Upper lobe of left lung (tissue), 6 donors: ENCODE results near the gene SRC. TPM values are rescaled to one million over a fixed set of nuclear protein-coding genes. Genes with fewer than 3 reads are reported as not detected.
A peak's percentile ranks its signal among the peaks of the same experiment; 100 is the strongest.

Experiments used
- ATAC-seq, 2 donors: fragments of 200-7000 bp; cut with Tn5 transposase; one replicate each; pipeline ENCODE4 v1.9.1; 2022; ENCODE audit warnings: mild to moderate bottlenecking in 2 of 2, moderate library complexity in 2 of 2; ENCODE audit not compliant: low FRiP score in 2 of 2
- DNase-seq, 2 donors: peaks; one replicate each; pipeline ENCODE4 v3.0.0-alpha.2; 2019 to 2020
- H3K27ac ChIP-seq, 4 donors: fragments of 200-600 bp; sonication (generic); one replicate each; pipeline ENCODE4 v1.5.1; 2016 to 2019
- H3K27me3 ChIP-seq, 4 donors: fragments of 200-600 bp; sonication (generic); one replicate each; pipeline ENCODE4 v1.5.1; 2017 to 2019
- H3K36me3 ChIP-seq, 4 donors: fragments of 200-600 bp; sonication (generic); one replicate each; pipeline ENCODE4 v1.5.1; 2016 to 2019
- H3K4me1 ChIP-seq, 4 donors: fragments of 200-600 bp; sonication (generic); one replicate each; pipeline ENCODE4 v1.5.1; 2018 to 2019
- H3K4me3 ChIP-seq, 4 donors: fragments of 200-600 bp; sonication (generic); one replicate each; pipeline ENCODE4 v1.5.1; 2017 to 2019; ENCODE audit warnings: mild to moderate bottlenecking in 2 of 4, moderate library complexity in 1 of 4
- H3K9me3 ChIP-seq, 4 donors: fragments of 200-600 bp; sonication (generic); one replicate each; pipeline ENCODE4 v1.5.1; 2018 to 2019
- EP300 ChIP-seq, 4 donors: sonication (generic); formaldehyde crosslinking; IDR thresholded peaks; one replicate each; pipeline ENCODE4 v1.5.1; 2017; ENCODE audit warnings: antibody characterized with exemption in 4 of 4, control low read depth in 2 of 4
- POLR2A ChIP-seq, 4 donors: fragments of 450-650 bp; IDR thresholded peaks; one replicate each; pipeline ENCODE4 v1.5.1; 2016 to 2017; ENCODE audit warnings: antibody characterized with exemption in 4 of 4, mild to moderate bottlenecking in 2 of 4
- POLR2AphosphoS5 ChIP-seq, 2 donors: sonication (generic); formaldehyde crosslinking; IDR thresholded peaks; one replicate each; pipeline ENCODE4 v1.5.1; 2017; ENCODE audit warnings: antibody characterized with exemption in 2 of 2
- WGBS, 2 donors: methylation state at CpG; one replicate each; pipeline ENCODE4 v1.1.5; 2017 to 2018; 5-methylcytosine and 5-hydroxymethylcytosine counted together
- total RNA-seq, 6 donors: library from RNA; depleted of rRNA in 4 of 6; stranded (reverse); fragments of >200 nt in 4 of 6; gene quantifications; one replicate each; pipeline versions ENCODE4 v1.1.0 to v1.2.1, GENCODE V29; 2016 to 2021
- TF ChIP-seq, protein P1 (sequence below), 6 experiments: fragments of 450-650 bp in 4 of 6; fragments of 200-600 bp in 2 of 6; sonication (generic) in 2 of 6; IDR thresholded peaks; one replicate each; pipeline ENCODE4 v1.5.1; 2016 to 2019; ENCODE audit warnings: antibody characterized with exemption in 6 of 6
- donor health status: DM: no; HTN: no; CAD: no; lungs with moderate emphysema.
- donor health status: DM: no; HTN: yes; CAD: no; lungs with severe emphysema.

SRC gene
- total RNA-seq, 6 donors from 2014 or later = 31.1 to 115 (median 66.8) TPM

DNA sequence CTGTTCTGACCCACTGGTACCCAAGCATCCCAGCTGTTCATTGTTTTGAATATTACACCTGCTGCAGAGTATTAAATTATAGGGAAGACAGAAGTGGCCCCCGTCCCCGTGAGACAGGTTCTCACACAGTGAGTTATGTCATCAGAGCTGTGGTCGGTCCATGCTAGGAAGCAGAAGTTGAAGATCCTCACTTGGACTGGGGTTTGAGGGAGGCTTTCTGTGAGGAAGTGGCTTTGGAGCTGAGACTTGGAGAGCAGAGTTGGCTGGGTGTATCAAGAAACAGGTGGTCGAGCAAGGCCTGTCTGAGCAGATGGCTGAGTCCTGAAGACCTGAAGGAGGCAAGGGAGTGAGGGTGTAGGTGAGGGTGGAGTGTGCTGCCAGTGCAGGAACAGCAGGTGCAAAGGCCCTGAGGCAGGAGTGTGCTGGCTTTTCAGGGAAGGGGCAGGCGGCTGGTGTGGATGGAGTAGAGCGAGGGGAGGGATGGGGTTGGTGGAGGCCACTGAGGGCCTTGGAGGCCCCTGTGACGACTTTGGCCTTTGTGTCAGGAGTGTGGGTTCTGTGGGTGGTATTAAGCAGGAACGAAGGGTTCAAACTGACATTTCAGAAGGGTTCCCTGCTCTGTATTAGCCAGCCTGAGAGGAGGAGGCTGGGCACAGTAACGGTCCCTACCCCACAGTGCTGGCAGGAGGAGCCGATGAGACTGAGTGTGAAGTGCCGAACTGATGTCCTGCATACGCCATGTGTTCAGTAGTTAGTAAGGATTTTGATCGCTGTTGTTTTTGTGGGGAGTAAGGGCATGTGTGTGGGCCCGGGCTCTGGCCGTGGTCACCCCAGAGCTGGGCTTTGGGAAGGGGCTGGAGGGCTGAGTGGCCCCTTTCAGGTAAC, 11.8 kb downstream of the SRC start:
- peak in 1 of 2 donors; percentile 65 for ATAC-seq
- Histone ChIP-seq H3K4me3 (no peak overlapping the region), H3K9me3 (no peaks in the 10 kb centered on the region), H3K27ac (peak overlapping the region in 2 of 4 donors; percentile 2 to 30), H3K27me3 (no peaks in the 10 kb centered on the region), H3K36me3 (peaks cover 0 to 6% (median 0%) of the 10 kb centered on the region in 4 donors), H3K4me1 (peaks cover 15 to 46% (median 32%) of the 10 kb centered on the region in 4 donors)
- peak; percentile 33 to 71 for DNase-seq
- WGBS, 2 donors = 77 to 84% methylated on average over 15 of the region's 15 CpGs
- no peak for TF ChIP-seq EP300 (IDR thresholded peaks at IDR 0.05)
- TF ChIP-seq, protein P1, sequence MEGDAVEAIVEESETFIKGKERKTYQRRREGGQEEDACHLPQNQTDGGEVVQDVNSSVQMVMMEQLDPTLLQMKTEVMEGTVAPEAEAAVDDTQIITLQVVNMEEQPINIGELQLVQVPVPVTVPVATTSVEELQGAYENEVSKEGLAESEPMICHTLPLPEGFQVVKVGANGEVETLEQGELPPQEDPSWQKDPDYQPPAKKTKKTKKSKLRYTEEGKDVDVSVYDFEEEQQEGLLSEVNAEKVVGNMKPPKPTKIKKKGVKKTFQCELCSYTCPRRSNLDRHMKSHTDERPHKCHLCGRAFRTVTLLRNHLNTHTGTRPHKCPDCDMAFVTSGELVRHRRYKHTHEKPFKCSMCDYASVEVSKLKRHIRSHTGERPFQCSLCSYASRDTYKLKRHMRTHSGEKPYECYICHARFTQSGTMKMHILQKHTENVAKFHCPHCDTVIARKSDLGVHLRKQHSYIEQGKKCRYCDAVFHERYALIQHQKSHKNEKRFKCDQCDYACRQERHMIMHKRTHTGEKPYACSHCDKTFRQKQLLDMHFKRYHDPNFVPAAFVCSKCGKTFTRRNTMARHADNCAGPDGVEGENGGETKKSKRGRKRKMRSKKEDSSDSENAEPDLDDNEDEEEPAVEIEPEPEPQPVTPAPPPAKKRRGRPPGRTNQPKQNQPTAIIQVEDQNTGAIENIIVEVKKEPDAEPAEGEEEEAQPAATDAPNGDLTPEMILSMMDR (IDR thresholded peaks at IDR 0.05) = no peak
- no peak for TF ChIP-seq POLR2A (IDR thresholded peaks at IDR 0.05)
- TF ChIP-seq POLR2AphosphoS5 (IDR thresholded peaks at IDR 0.05) = no peak

DNA sequence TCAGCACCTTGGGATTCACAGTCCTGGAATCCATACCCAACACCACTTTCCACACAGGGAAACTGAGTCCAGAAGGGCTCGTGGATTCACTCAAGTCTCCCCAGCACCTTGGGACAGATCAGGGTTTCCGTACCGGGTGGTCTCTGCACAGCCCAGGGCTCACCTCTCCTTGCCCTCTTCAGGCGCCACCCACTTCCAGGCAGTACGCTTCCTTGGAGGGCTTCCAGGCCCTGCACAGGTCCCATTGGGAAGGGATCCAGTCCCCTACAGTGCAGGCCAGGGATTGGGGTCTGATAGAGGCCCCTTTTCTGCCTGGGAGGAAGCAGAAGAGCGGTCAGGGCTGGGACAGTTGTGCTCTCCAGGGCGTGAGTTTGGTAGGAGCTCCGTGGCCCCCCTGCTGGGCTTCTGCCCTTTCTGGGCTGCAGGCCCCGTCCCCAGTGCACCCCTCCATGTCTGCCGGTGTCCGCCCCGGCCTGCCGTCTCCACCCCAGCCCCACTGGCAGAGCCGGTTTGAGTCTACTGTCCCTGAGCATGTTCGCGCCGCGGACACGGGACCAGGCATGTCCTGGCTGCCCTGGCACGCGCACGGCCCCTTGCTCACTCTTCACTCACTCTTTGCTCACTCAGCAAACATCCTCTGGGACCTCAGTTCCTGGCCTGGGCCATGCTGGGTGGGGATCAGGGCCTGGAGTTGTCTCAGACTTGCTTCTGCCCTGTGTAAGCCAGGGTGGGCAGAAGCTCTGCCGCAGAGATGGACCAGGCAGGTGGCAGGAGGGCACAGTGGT, 12.6 kb downstream of the SRC start:
- TF ChIP-seq EP300 (IDR thresholded peaks at IDR 0.05) (no peak), POLR2A (IDR thresholded peaks at IDR 0.05) (no peak), POLR2AphosphoS5 (IDR thresholded peaks at IDR 0.05) (no peak)
- TF ChIP-seq, protein P1 (IDR thresholded peaks at IDR 0.05) = no peak
- H3K27me3 ChIP-seq = no peaks in the 10 kb centered on the region
- no peaks in the 10 kb centered on the region for H3K9me3 ChIP-seq
- peak in 1 of 2 donors; percentile 19 for ATAC-seq
- H3K27ac ChIP-seq = peak overlapping the region in 1 of 4 donors; percentile 2
- WGBS, 2 donors = 48 to 62% methylated on average over 19 to 23 of the region's 23 CpGs
- no peak overlapping the region for H3K4me3 ChIP-seq
- H3K4me1 ChIP-seq = peaks cover 15 to 46% (median 32%) of the 10 kb centered on the region in 4 donors
- DNase-seq = peak; percentile 39 to 84
- H3K36me3 ChIP-seq = peaks cover 0 to 6% (median 0%) of the 10 kb centered on the region in 4 donors

DNA sequence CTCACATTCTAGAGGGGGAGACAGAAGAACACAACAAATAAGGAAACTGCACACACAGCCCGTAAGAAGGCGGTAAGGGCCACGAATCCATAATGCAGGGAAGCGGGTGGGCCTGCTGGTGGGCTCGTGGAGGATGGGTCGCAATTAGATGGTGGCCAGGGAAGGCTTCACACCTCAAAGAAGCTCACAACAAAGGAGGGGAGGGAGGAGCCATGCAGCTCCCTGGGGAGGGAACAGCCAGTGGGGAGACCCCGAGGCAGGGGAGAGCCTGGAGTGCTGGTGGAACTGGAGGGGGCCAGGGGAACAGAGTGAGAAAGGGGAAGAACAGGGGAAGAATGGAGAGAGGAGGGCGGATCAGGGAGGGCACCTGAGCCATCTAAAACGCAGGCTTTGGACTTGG, 13.4 kb downstream of the SRC start:
- Histone ChIP-seq H3K27me3 (no peaks in the 10 kb centered on the region), H3K4me1 (peaks cover 15 to 46% (median 32%) of the 10 kb centered on the region in 4 donors), H3K9me3 (no peaks in the 10 kb centered on the region), H3K4me3 (no peak overlapping the region), H3K27ac (no peak overlapping the region), H3K36me3 (no peaks in the 10 kb centered on the region)
- WGBS, 2 donors = 74 to 76% methylated on average over 9 of the region's 9 CpGs
- ATAC-seq (no peak), DNase-seq (no peak)
- no peak for TF ChIP-seq EP300 (IDR thresholded peaks at IDR 0.05)

DNA sequence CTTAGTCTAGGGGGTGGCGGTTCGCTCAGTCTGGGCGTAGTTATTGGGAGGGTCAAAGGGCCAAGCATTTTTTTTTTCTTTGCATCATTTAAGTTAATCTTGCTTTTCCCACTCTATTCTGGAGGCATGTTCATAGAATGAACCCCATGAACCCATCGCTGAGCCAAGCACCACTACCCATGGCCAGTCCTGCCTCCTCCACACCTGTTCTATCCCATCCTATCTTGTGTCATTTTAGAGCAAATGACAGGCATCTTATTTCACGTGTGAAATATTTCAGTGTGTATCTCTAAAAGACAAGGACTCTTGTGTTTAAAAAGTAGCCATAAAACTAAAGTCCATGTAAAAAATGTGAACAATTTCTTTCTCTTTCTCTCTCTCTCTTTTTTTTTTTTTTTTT, 13.9 kb downstream of the SRC start:
- Histone ChIP-seq H3K4me1 (peaks cover 15 to 45% (median 32%) of the 10 kb centered on the region in 4 donors), H3K4me3 (no peak overlapping the region), H3K27me3 (no peaks in the 10 kb centered on the region), H3K27ac (no peak overlapping the region), H3K9me3 (no peaks in the 10 kb centered on the region), H3K36me3 (no peaks in the 10 kb centered on the region)
- no peak for ATAC-seq
- 87% methylated on average over 5 of the region's 5 CpGs for WGBS, 2 donors
- TF ChIP-seq POLR2AphosphoS5 (IDR thresholded peaks at IDR 0.05) (no peak), EP300 (IDR thresholded peaks at IDR 0.05) (no peak), POLR2A (IDR thresholded peaks at IDR 0.05) (no peak)
- TF ChIP-seq, protein P1 (IDR thresholded peaks at IDR 0.05) = no peak
- DNase-seq = no peak
